Femur (tissue), 1 donor: Measurements from ENCODE around the gene IFITM10.

Experiments
- DNase-seq: peaks from one replicate; pipeline ENCODE4 v3.0.0-alpha.2; 2017

IFITM10 gene

GRCh38 chr11:1750481-1750839 lies at the start of gene IFITM10:
Gene IFITM10, minus strand, starts transcription at chr11:1750595. Its CDS starts 153 bp downstream, at chr11:1750442.
- peak; percentile 35 for DNase-seq

- no peak for DNase-seq
Measured at GRCh38 chr11:1797391-1798125, 47.2 kb upstream of the IFITM10 start.

- DNase-seq = no peak
Measured at GRCh38 chr11:1796413-1797011, 46.1 kb upstream of the IFITM10 start.

- DNase-seq = no peak
Measured at GRCh38 chr11:1793081-1793480, 42.7 kb upstream of the IFITM10 start.

- DNase-seq = no peak
Measured at GRCh38 chr11:1792461-1792860, 42.1 kb upstream of the IFITM10 start.

- DNase-seq = no peak
Measured at GRCh38 chr11:1791912-1792311, 41.5 kb upstream of the IFITM10 start.

GRCh38 chr11:1786466-1786865 lies 36.1 kb upstream of the IFITM10 start:
- DNase-seq = no peak

- no peak for DNase-seq
Measured at GRCh38 chr11:1785749-1786413, 35.5 kb upstream of the IFITM10 start.

- DNase-seq = no peak
Measured at GRCh38 chr11:1784761-1785650, 34.6 kb upstream of the IFITM10 start.

GRCh38 chr11:1783725-1784529 lies 33.5 kb upstream of the IFITM10 start:
- DNase-seq = no peak

GRCh38 chr11:1782831-1783724 lies 32.7 kb upstream of the IFITM10 start:
- DNase-seq = no peak

GRCh38 chr11:1782031-1782590 lies 31.7 kb upstream of the IFITM10 start:
- peak; percentile 34 for DNase-seq

- DNase-seq = no peak
Measured at GRCh38 chr11:1781593-1781975, 31.2 kb upstream of the IFITM10 start.

- DNase-seq = peak; percentile 42
Measured at GRCh38 chr11:1780700-1781592, 30.6 kb upstream of the IFITM10 start.

GRCh38 chr11:1779806-1780699 lies 29.7 kb upstream of the IFITM10 start:
- DNase-seq = no peak

GRCh38 chr11:1779034-1779805 lies 28.8 kb upstream of the IFITM10 start:
- DNase-seq = no peak

GRCh38 chr11:1778141-1778911 lies 27.9 kb upstream of the IFITM10 start:
- peak; percentile 15 for DNase-seq
